PC-3 (cell line): Measurements from ENCODE around the gene SIGLEC12.

Source experiments
- EZH2phosphoT487 ChIP-seq: fragments of 300-600 bp; sonication (generic); IDR thresholded peaks from 2 replicates; pipeline ENCODE4 v1.6.1; 2018; ENCODE audit warnings: mild to moderate bottlenecking, antibody characterized with exemption, low read length, borderline replicate concordance
- TF ChIP-seq, protein P1 (sequence below): fragments of 300-600 bp; sonication (generic); conservative IDR thresholded peaks from 2 replicates; pipeline ENCODE4 v1.5.1; 2017; ENCODE audit warnings: antibody characterized with exemption, low read depth, mild to moderate bottlenecking, low read length

DNA sequence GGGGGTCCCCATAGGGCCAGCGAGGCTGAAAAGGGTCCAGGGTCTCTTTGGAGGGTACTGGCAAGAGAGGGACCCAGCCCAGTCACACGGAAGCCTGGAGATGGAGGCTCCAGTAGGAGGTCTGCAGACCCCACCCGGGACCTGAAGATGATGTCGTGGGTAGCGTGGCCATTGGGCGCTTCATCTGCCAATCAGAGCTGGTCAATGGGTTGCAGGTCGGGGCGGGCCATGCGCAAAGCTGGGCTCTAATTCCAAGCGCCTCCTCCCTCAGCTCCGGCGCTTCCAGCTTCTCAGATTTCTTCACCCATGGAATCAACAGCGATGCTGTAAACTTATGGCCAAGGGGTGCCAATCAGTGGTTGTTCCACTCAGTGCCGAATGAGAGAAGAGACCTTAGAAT, 10.9 kb downstream of the SIGLEC12 start:
- TF ChIP-seq, protein P1, sequence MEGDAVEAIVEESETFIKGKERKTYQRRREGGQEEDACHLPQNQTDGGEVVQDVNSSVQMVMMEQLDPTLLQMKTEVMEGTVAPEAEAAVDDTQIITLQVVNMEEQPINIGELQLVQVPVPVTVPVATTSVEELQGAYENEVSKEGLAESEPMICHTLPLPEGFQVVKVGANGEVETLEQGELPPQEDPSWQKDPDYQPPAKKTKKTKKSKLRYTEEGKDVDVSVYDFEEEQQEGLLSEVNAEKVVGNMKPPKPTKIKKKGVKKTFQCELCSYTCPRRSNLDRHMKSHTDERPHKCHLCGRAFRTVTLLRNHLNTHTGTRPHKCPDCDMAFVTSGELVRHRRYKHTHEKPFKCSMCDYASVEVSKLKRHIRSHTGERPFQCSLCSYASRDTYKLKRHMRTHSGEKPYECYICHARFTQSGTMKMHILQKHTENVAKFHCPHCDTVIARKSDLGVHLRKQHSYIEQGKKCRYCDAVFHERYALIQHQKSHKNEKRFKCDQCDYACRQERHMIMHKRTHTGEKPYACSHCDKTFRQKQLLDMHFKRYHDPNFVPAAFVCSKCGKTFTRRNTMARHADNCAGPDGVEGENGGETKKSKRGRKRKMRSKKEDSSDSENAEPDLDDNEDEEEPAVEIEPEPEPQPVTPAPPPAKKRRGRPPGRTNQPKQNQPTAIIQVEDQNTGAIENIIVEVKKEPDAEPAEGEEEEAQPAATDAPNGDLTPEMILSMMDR: no peak
- no peak for TF ChIP-seq EZH2phosphoT487
